Hepatocyte (in vitro differentiated cells): ENCODE measurements around the gene SYS1. TPM values are rescaled to one million over a fixed set of nuclear protein-coding genes. Genes with fewer than 3 reads are reported as not detected.

Experiments used
- DNase-seq: peaks from one replicate; pipeline ENCODE4 v3.0.0-alpha.2; 2016; ENCODE audit warnings: low spot score
- H2AFZ ChIP-seq: fragments of 200-600 bp; sonication (generic); 2 replicates; pipeline ENCODE4 v1.6.0; 2016; ENCODE audit warnings: antibody characterized with exemption, mild to moderate bottlenecking
- H3K27ac ChIP-seq: fragments of 200-600 bp; sonication (generic); 2 replicates; pipeline ENCODE4 v1.5.1; 2016; ENCODE audit warnings: mild to moderate bottlenecking
- H3K27me3 ChIP-seq: fragments of 200-600 bp; sonication (generic); 2 replicates; pipeline ENCODE4 v1.6.1; 2016
- H3K36me3 ChIP-seq: fragments of 200-600 bp; sonication (generic); replicated peaks from 2 replicates; pipeline ENCODE4 v1.5.1; 2016; ENCODE audit warnings: low read depth; ENCODE audit not compliant: insufficient read depth
- H3K4me1 ChIP-seq: fragments of 200-600 bp; sonication (generic); 2 replicates; pipeline ENCODE4 v1.5.1; 2016; ENCODE audit warnings: mild to moderate bottlenecking, moderate library complexity; ENCODE audit not compliant: insufficient read depth
- H3K4me2 ChIP-seq: fragments of 200-600 bp; sonication (generic); 2 replicates; pipeline ENCODE4 v1.6.0; 2016
- H3K4me3 ChIP-seq: fragments of 200-600 bp; sonication (generic); 2 replicates; pipeline ENCODE4 v1.5.1; 2016; ENCODE audit warnings: mild to moderate bottlenecking
- H3K79me2 ChIP-seq: fragments of 200-600 bp; sonication (generic); 2 replicates; pipeline ENCODE4 v1.6.0; 2017; ENCODE audit warnings: mild to moderate bottlenecking
- H3K9me2 ChIP-seq: fragments of 200-600 bp; sonication (generic); replicated peaks from 2 replicates; pipeline ENCODE4 v1.6.0; 2017; ENCODE audit warnings: mild to moderate bottlenecking; ENCODE audit not compliant: insufficient read depth
- H3K9me3 ChIP-seq: fragments of 200-600 bp; sonication (generic); 2 replicates; pipeline ENCODE4 v1.5.1; 2016; ENCODE audit warnings: low read depth, mild to moderate bottlenecking
- H4K20me1 ChIP-seq: fragments of 200-600 bp; sonication (generic); 2 replicates; pipeline ENCODE4 v1.6.0; 2016; ENCODE audit warnings: mild to moderate bottlenecking; ENCODE audit not compliant: insufficient read depth, poor library complexity, severe bottlenecking
- EZH2 ChIP-seq: fragments of 200-600 bp; sonication (generic); IDR thresholded peaks from 2 replicates; pipeline ENCODE4 v1.6.1; 2016; ENCODE audit warnings: antibody characterized with exemption, mild to moderate bottlenecking, borderline replicate concordance
- EZH2phosphoT487 ChIP-seq: fragments of 200-600 bp; sonication (generic); IDR thresholded peaks from one replicate; pipeline ENCODE4 v1.6.1; 2018; ENCODE audit warnings: antibody characterized with exemption, mild to moderate bottlenecking, low read depth, moderate library complexity; ENCODE audit not compliant: unreplicated experiment, severe bottlenecking
- WGBS: methylation state at CpG from one replicate; pipeline ENCODE4 v1.1.6; 2016; ENCODE audit warnings: low lambda C conversion rate; ENCODE audit errors: missing lambda C conversion rate; 5-methylcytosine and 5-hydroxymethylcytosine counted together
- polyA plus RNA-seq: library from polyadenylated mRNA; unstranded; fragments of >200 nt; fragmentation: Nextera tagmentation; extraction: Ambion mirVana; gene quantifications from 2 replicates; pipeline ENCODE4 v1.2.1, GENCODE V29; 2016
- total RNA-seq: library from RNA; depleted of rRNA; stranded (reverse); fragments of >200 nt; gene quantifications from 2 replicates; pipeline ENCODE4 v1.2.3, GENCODE V29; 2014
- TF ChIP-seq, protein P1 (sequence below): fragments of 200-600 bp; sonication (generic); IDR thresholded peaks from 2 replicates; pipeline ENCODE4 v1.5.1; 2016; ENCODE audit warnings: antibody characterized with exemption, mild to moderate bottlenecking; ENCODE audit not compliant: poor library complexity

SYS1 gene
- total and polyA plus RNA-seq, 2 experiments from 2014 or later, result 35.8 to 42.0 TPM

- no peak for TF ChIP-seq EZH2phosphoT487
- TF ChIP-seq EZH2, result no peak
- TF ChIP-seq, protein P1, sequence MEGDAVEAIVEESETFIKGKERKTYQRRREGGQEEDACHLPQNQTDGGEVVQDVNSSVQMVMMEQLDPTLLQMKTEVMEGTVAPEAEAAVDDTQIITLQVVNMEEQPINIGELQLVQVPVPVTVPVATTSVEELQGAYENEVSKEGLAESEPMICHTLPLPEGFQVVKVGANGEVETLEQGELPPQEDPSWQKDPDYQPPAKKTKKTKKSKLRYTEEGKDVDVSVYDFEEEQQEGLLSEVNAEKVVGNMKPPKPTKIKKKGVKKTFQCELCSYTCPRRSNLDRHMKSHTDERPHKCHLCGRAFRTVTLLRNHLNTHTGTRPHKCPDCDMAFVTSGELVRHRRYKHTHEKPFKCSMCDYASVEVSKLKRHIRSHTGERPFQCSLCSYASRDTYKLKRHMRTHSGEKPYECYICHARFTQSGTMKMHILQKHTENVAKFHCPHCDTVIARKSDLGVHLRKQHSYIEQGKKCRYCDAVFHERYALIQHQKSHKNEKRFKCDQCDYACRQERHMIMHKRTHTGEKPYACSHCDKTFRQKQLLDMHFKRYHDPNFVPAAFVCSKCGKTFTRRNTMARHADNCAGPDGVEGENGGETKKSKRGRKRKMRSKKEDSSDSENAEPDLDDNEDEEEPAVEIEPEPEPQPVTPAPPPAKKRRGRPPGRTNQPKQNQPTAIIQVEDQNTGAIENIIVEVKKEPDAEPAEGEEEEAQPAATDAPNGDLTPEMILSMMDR, result no peak
- DNase-seq, result no peak
- Histone ChIP-seq H3K9me3 (peaks cover 3% of the 10 kb centered on the region), H3K4me1 (no peaks in the 10 kb centered on the region), H4K20me1 (no peaks in the 10 kb centered on the region), H2AFZ (no peak overlapping the region), H3K27ac (no peak overlapping the region), H3K9me2 (no peaks in the 10 kb centered on the region), H3K79me2 (no peaks in the 10 kb centered on the region), H3K36me3 (no peaks in the 10 kb centered on the region), H3K4me2 (no peak overlapping the region), H3K4me3 (no peak overlapping the region), H3K27me3 (no peaks in the 10 kb centered on the region)
- 94% methylated on average over 7 of the region's 7 CpGs for WGBS
These were observed 32.1 kb downstream of the SYS1 start for GRCh38 chr20:45395114-45395415.

DNA sequence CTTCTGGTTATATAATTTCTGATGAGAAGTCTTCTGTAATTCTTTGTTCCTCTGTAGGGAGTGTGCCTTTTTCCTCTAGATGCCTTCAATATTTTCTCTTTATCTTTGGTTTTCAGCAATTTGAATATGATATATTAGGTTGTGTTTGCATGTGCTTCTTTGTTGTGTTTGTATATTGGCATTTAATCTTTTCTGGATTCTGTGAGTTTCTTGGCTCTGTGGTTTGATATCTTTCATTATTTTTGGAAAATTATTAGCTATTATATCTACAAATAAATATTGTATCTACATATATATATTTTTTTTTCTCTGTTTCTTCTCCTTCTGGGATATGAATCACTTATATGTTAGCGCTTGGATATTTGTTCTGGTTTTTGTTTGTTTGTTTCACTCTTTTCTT lies 36.1 kb downstream of the SYS1 start:
- Histone ChIP-seq H3K9me3 (peaks cover 7% of the 10 kb centered on the region), H3K4me3 (no peak overlapping the region), H3K36me3 (no peaks in the 10 kb centered on the region), H3K79me2 (no peaks in the 10 kb centered on the region), H2AFZ (no peak overlapping the region), H3K4me2 (no peak overlapping the region), H3K9me2 (no peaks in the 10 kb centered on the region), H4K20me1 (no peaks in the 10 kb centered on the region), H3K27me3 (no peaks in the 10 kb centered on the region), H3K27ac (no peak overlapping the region), H3K4me1 (no peaks in the 10 kb centered on the region)
- 100% methylated on average over 1 of the region's 1 CpG for WGBS
- DNase-seq, result no peak
- TF ChIP-seq EZH2 (no peak), EZH2phosphoT487 (no peak)
- TF ChIP-seq, protein P1, result no peak

DNA sequence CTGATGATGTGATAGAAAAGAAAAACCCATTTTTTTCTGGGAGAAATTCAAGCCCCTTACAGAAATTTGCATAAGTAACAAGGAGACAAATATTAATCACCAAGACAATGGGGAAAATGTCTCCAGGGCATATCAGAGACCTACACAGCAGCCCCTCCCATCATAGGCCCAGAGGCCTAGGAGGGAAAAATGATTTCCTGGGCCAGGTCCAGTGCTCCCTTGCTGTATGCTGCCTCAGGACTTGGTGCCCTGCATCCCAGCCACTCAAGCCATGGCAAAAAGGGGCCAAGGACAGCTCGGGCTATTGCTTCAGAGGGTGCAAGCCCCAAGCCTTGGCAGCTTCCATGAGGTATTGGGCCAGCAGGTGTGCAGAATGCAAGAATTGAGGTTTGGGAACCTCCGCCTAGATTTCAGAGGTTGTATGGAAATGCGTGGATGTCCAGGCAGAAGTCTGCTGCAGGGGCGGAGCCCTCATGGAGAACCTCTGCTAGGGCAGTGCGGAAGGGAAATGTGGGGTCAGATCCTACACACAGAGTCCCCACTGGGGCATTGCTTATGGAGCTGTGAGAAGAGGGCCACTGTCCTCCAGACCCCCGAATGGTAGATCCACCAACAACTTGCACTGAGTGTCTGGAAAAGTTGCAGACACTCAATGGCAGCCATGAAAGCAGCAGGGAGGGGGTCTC lies 37.5 kb downstream of the SYS1 start:
- H3K4me3 ChIP-seq, result no peak overlapping the region

More for the DNA sequence above, 37.5 kb downstream of the SYS1 start:
- H3K9me2 ChIP-seq, result no peaks in the 10 kb centered on the region
- H3K79me2 ChIP-seq, result no peaks in the 10 kb centered on the region
- H2AFZ ChIP-seq, result no peak overlapping the region
- 94% methylated on average over 6 of the region's 6 CpGs for WGBS
- TF ChIP-seq EZH2phosphoT487 (no peak), EZH2 (no peak)
- TF ChIP-seq, protein P1, result no peak
- H3K27ac ChIP-seq, result no peak overlapping the region
- no peaks in the 10 kb centered on the region for H3K36me3 ChIP-seq
- peaks cover 5% of the 10 kb centered on the region for H3K27me3 ChIP-seq
- DNase-seq, result no peak
- no peaks in the 10 kb centered on the region for H4K20me1 ChIP-seq
- H3K9me3 ChIP-seq, result peaks cover 7% of the 10 kb centered on the region
- no peak overlapping the region for H3K4me2 ChIP-seq
- H3K4me1 ChIP-seq, result peaks cover 1% of the 10 kb centered on the region
